IMR-90 (cell line): ENCODE measurements around the gene CDHR3. TPM values are rescaled to one million over a fixed set of nuclear protein-coding genes. Genes with fewer than 3 reads are reported as not detected.

Experiments
- ATAC-seq: fragments of 200-7000 bp; cut with Tn5 transposase; 2 replicates; pipeline ENCODE4 v1.9.1; 2020; ENCODE audit warnings: low read depth, mild to moderate bottlenecking, moderate library complexity
- BruUV-seq: library from RNA; stranded (reverse); fragments of 400-500 nt; replicated peaks from 2 replicates; lab custom pipeline; 2021; lab: Mats Ljungman, UMichigan
- CTCF ChIA-PET: fragments of 300-600 bp; formaldehyde crosslinking; extraction: SDS; loops from one replicate; lab custom pipeline; 2021; ENCODE audit warnings: antibody characterized with exemption; lab: Yijun Ruan, JAX
- POLR2A ChIA-PET: fragments of 300-600 bp; sonication (Branson Sonifier 250); formaldehyde crosslinking; loops from one replicate; lab custom pipeline; 2022; ENCODE audit warnings: antibody characterized with exemption; ENCODE audit not compliant: unreplicated experiment; lab: Charles Lee
- DNase-seq: peaks from one replicate; pipeline ENCODE4 v3.0.0; 2013
- H2AFZ ChIP-seq: replicated peaks from 2 replicates; pipeline ENCODE3; 2013; ENCODE audit warnings: low read length, mild to moderate bottlenecking; ENCODE audit not compliant: poor library complexity
- H2AK5ac ChIP-seq: 2 replicates; pipeline ENCODE4 v1.6.1; 2013; ENCODE audit warnings: low read depth, low read length, inconsistent platforms
- H2AK9ac ChIP-seq: replicated peaks from 2 replicates; pipeline ENCODE3; 2013; ENCODE audit warnings: mild to moderate bottlenecking, low read depth, low read length, moderate library complexity; ENCODE audit not compliant: poor library complexity
- H2BK120ac ChIP-seq: 2 replicates; pipeline ENCODE4 v1.6.1; 2013; ENCODE audit warnings: low read depth, low read length, inconsistent platforms
- H2BK15ac ChIP-seq: 3 replicates; pipeline ENCODE4 v1.6.1; 2013; ENCODE audit warnings: low read depth, low read length, inconsistent platforms
- H2BK20ac ChIP-seq: 2 replicates; pipeline ENCODE4 v1.6.1; 2013; ENCODE audit warnings: low read depth, mild to moderate bottlenecking, inconsistent platforms, low read length, moderate library complexity
- H2BK5ac ChIP-seq: 2 replicates; pipeline ENCODE4 v1.6.1; 2013; ENCODE audit warnings: mild to moderate bottlenecking, low read depth, low read length, inconsistent platforms; ENCODE audit not compliant: poor library complexity, severe bottlenecking
- H3K14ac ChIP-seq: replicated peaks from 2 replicates; pipeline ENCODE4 v1.6.1; 2013; ENCODE audit warnings: low read depth, low read length, inconsistent platforms
- H3K18ac ChIP-seq: 2 replicates; pipeline ENCODE4 v1.6.1; 2013; ENCODE audit warnings: low read depth, low read length, control low read depth
- H3K23ac ChIP-seq: 2 replicates; pipeline ENCODE4 v1.6.1; 2013; ENCODE audit warnings: low read depth, low read length, inconsistent platforms
- H3K27ac ChIP-seq: 2 replicates; pipeline ENCODE4 v1.5.1; 2013; ENCODE audit warnings: mild to moderate bottlenecking, control low read depth, low read length; ENCODE audit not compliant: insufficient read depth
- H3K27me3 ChIP-seq: 2 replicates; pipeline ENCODE4 v1.6.1; 2013; ENCODE audit warnings: low read length; ENCODE audit not compliant: control insufficient read depth, insufficient read depth
- H3K36me3 ChIP-seq: 2 replicates; pipeline ENCODE4 v1.6.1; 2013; ENCODE audit warnings: low read length, mixed read lengths; ENCODE audit not compliant: control insufficient read depth, insufficient read depth
- H3K4ac ChIP-seq: 2 replicates; pipeline ENCODE4 v1.6.1; 2013; ENCODE audit warnings: low read depth, low read length, inconsistent platforms
- H3K4me1 ChIP-seq: 2 replicates; pipeline ENCODE4 v1.6.1; 2013; ENCODE audit warnings: low read length, mixed read lengths; ENCODE audit not compliant: control insufficient read depth, insufficient read depth
- H3K4me2 ChIP-seq: 2 replicates; pipeline ENCODE4 v1.6.1; 2013; ENCODE audit warnings: low read depth, mild to moderate bottlenecking, control low read depth, low read length, moderate library complexity
- H3K4me3 ChIP-seq: 2 replicates; pipeline ENCODE4 v1.5.1; 2013; ENCODE audit warnings: low read depth, mild to moderate bottlenecking, control low read depth, low read length, moderate library complexity; ENCODE audit not compliant: insufficient read depth
- H3K56ac ChIP-seq: 2 replicates; pipeline ENCODE4 v1.6.1; 2013; ENCODE audit warnings: low read length, inconsistent platforms; ENCODE audit not compliant: insufficient read depth; ENCODE audit errors: extremely low read depth
- H3K79me1 ChIP-seq, 2 experiments: 2 replicates each; pipeline ENCODE4 v1.6.1; 2013; ENCODE audit warnings: low read length in 2 of 2, inconsistent platforms in 1 of 2, low read depth in 1 of 2
- H3K9ac ChIP-seq: 2 replicates; pipeline ENCODE4 v1.6.1; 2013; ENCODE audit warnings: low read depth, low read length, control low read depth
- H3K9me1 ChIP-seq: 2 replicates; pipeline ENCODE4 v1.6.1; 2013; ENCODE audit warnings: low read length, inconsistent platforms; ENCODE audit not compliant: insufficient read depth
- H3K9me3 ChIP-seq: 2 replicates; pipeline ENCODE4 v1.6.1; 2013; ENCODE audit warnings: low read length; ENCODE audit not compliant: control insufficient read depth, insufficient read depth
- H4K20me1 ChIP-seq: 2 replicates; pipeline ENCODE4 v1.6.1; 2013; ENCODE audit warnings: low read length, inconsistent platforms; ENCODE audit not compliant: insufficient read depth
- H4K5ac ChIP-seq: 2 replicates; pipeline ENCODE4 v1.6.1; 2013; ENCODE audit warnings: mild to moderate bottlenecking, low read depth, low read length, control low read depth
- H4K8ac ChIP-seq, 2 experiments: 2 replicates each; pipeline ENCODE4 v1.6.1; 2013; ENCODE audit warnings: low read depth in 2 of 2, low read length in 2 of 2, control low read depth in 1 of 2, inconsistent platforms in 1 of 2
- H4K91ac ChIP-seq: 2 replicates; pipeline ENCODE4 v1.6.1; 2013; ENCODE audit warnings: low read depth, low read length, inconsistent platforms; ENCODE audit not compliant: insufficient read depth
- CEBPB ChIP-seq: IDR thresholded peaks from 2 replicates; pipeline ENCODE4 v1.6.1; 2012; ENCODE audit warnings: low read depth, low read length, improper control_type of control experiment
- CHD1 ChIP-seq: IDR thresholded peaks from 2 replicates; pipeline ENCODE4 v1.6.1; 2012; ENCODE audit warnings: low read depth, low read length, improper control_type of control experiment
- ELK1 ChIP-seq: fragments of 150-350 bp; IDR thresholded peaks from 2 replicates; pipeline ENCODE4 v1.6.1; 2016; ENCODE audit warnings: low read depth, mild to moderate bottlenecking, low read length, moderate library complexity, borderline replicate concordance
- FOS ChIP-seq: fragments of 150-350 bp; IDR thresholded peaks from 2 replicates; pipeline ENCODE4 v1.6.1; 2016; ENCODE audit warnings: low read depth, low read length
- MAFK ChIP-seq: IDR thresholded peaks from 2 replicates; pipeline ENCODE4 v1.6.1; 2012; ENCODE audit warnings: low read depth, low read length, improper control_type of control experiment
- MXI1 ChIP-seq: IDR thresholded peaks from 2 replicates; pipeline ENCODE4 v1.6.1; 2012; ENCODE audit warnings: low read depth, mild to moderate bottlenecking, low read length, moderate library complexity, borderline replicate concordance
- USF2 ChIP-seq: fragments of 150-350 bp; IDR thresholded peaks from 2 replicates; pipeline ENCODE4 v1.6.1; 2017; ENCODE audit warnings: mild to moderate bottlenecking, antibody characterized with exemption, low read length, low read depth
- WGBS, 2 experiments: methylation state at CpG; one replicate each; pipeline versions ENCODE4 v1.1.5 to v1.1.7; 2013; ENCODE audit warnings: missing lambda C conversion rate in 2 of 2; ENCODE audit not compliant: insufficient read length in 1 of 2; ENCODE audit errors: extremely low coverage in 2 of 2; 5-methylcytosine and 5-hydroxymethylcytosine counted together
- dilution Hi-C: fragments of 300-500 bp; cut with HindIII; formaldehyde crosslinking; loops from one replicate; pipeline ENCODE4 v1.14.3; 2018; ENCODE audit warnings: low sequenced_read_pairs; ENCODE audit not compliant: unreplicated experiment
- in situ Hi-C: fragments of 300-500 bp; cut with MboI; formaldehyde crosslinking; loops from 3 replicates; pipeline ENCODE4 v1.14.3; 2019; ENCODE audit warnings: low sequenced_read_pairs, inconsistent platforms, mixed read lengths
- intact Hi-C: fragments of 100-400 bp; cut with micrococcal nuclease; formaldehyde crosslinking; loops from 2 replicates; pipeline ENCODE4 v1.10.0; 2022
- polyA plus RNA-seq, 3 experiments: library from polyadenylated mRNA; depleted of rRNA; stranded (reverse); fragments of >200 nt; gene quantifications; 2 replicates each; pipeline ENCODE4 v1.2.3, GENCODE V29; 2012; ENCODE audit warnings: low replicate concordance in 1 of 3
- total RNA-seq: library from RNA; depleted of rRNA; stranded (reverse); fragments of >200 nt; gene quantifications from 2 replicates; pipeline ENCODE4 v1.2.3, GENCODE V29; 2012

Gene CDHR3
- total and polyA plus RNA-seq, 2 of the 4 experiments (the other 2 are of a cell fraction) = 0.96 to 1.6 TPM

GRCh38 chr7:106074257-106074656 lies 111.2 kb downstream of the CDHR3 start:
- dilution Hi-C loops (no loop called here), intact Hi-C loops (no loop called here), in situ Hi-C loops (no loop called here)
- no peaks in the 10 kb centered on the region for H3K9me3 ChIP-seq
- CTCF ChIA-PET = no interaction called here
- POLR2A ChIA-PET = interaction anchor here (0.6 kb wide), 1 partner anchor 1088 kb away, joined by 4 read pairs; no protein-coding TSS in a partner anchor
- peaks cover 9% of the 10 kb centered on the region for H3K27me3 ChIP-seq
- H4K91ac ChIP-seq = no peak overlapping the region
- no peak overlapping the region for H2BK5ac ChIP-seq
- TF ChIP-seq MXI1 (no peak), USF2 (no peak), FOS (no peak), CHD1 (no peak), CEBPB (no peak), MAFK (no peak), ELK1 (no peak)
- no peaks in the 10 kb centered on the region; the same call in 1 of the 2 replicates for H3K9me1 ChIP-seq
- no peak overlapping the region for H3K18ac ChIP-seq
- DNase-seq = no peak
- H2BK120ac ChIP-seq = no peak overlapping the region
- 92% methylated on average over 6 of the region's 9 CpGs; no CpG with 5 or more reads in 1 of the 2 experiments for WGBS, 2 experiments
- no peaks in the 10 kb centered on the region for H4K20me1 ChIP-seq
- H2AK5ac ChIP-seq = no peak overlapping the region
- H2AK9ac ChIP-seq = no peak overlapping the region
- H3K4ac ChIP-seq = no peak overlapping the region
- no peak overlapping the region for H2BK15ac ChIP-seq
- no peaks in the 10 kb centered on the region for H3K4me1 ChIP-seq
- H2AFZ ChIP-seq = no peak overlapping the region
- no peak overlapping the region for H3K4me3 ChIP-seq
- no peak overlapping the region for H4K8ac ChIP-seq
- no peak overlapping the region for H3K27ac ChIP-seq
- no peak for ATAC-seq
- H2BK20ac ChIP-seq = no peak overlapping the region
- H3K79me1 ChIP-seq = no peaks in the 10 kb centered on the region
- no peak overlapping the region for H3K23ac ChIP-seq
- no peak overlapping the region for H3K56ac ChIP-seq
- H4K5ac ChIP-seq = no peak overlapping the region
- H3K4me2 ChIP-seq = no peak overlapping the region
- H3K14ac ChIP-seq = no peak overlapping the region
- H3K36me3 ChIP-seq = no peaks in the 10 kb centered on the region
- H3K9ac ChIP-seq = no peak overlapping the region
- BruUV-seq = no TSS peak
